GM12874 (cell line): ENCODE measurements around the gene GCSAML.

Source experiments
- TF ChIP-seq, protein P1 (sequence below): IDR thresholded peaks from 2 replicates; pipeline ENCODE4 v1.5.1; 2011; ENCODE audit warnings: low read depth, mild to moderate bottlenecking, control low read depth, low read length, moderate library complexity; ENCODE audit not compliant: insufficient read depth

The GCSAML gene

DNA sequence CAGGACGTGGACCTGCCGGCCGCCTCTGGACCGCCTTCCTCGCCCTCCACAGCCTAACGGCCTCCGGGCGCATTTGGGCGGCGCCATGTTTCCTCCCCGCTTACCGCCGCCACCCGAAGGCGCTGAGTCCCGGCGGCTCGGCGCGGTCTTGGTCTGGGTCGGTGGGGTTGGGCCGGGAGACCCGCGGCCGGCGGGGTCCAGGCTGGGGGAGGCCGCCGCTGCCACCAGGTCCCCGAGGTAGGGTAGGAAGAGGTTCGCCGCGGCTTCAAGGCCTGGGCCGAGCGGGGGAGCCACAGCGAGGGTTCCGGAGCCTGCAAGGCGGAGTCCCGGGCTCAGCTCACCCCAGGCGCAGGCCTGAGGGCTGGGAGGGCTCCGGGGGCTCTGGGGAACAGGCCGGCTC, 18.1 kb upstream of the GCSAML start:
- TF ChIP-seq, protein P1, sequence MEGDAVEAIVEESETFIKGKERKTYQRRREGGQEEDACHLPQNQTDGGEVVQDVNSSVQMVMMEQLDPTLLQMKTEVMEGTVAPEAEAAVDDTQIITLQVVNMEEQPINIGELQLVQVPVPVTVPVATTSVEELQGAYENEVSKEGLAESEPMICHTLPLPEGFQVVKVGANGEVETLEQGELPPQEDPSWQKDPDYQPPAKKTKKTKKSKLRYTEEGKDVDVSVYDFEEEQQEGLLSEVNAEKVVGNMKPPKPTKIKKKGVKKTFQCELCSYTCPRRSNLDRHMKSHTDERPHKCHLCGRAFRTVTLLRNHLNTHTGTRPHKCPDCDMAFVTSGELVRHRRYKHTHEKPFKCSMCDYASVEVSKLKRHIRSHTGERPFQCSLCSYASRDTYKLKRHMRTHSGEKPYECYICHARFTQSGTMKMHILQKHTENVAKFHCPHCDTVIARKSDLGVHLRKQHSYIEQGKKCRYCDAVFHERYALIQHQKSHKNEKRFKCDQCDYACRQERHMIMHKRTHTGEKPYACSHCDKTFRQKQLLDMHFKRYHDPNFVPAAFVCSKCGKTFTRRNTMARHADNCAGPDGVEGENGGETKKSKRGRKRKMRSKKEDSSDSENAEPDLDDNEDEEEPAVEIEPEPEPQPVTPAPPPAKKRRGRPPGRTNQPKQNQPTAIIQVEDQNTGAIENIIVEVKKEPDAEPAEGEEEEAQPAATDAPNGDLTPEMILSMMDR = no peak

DNA sequence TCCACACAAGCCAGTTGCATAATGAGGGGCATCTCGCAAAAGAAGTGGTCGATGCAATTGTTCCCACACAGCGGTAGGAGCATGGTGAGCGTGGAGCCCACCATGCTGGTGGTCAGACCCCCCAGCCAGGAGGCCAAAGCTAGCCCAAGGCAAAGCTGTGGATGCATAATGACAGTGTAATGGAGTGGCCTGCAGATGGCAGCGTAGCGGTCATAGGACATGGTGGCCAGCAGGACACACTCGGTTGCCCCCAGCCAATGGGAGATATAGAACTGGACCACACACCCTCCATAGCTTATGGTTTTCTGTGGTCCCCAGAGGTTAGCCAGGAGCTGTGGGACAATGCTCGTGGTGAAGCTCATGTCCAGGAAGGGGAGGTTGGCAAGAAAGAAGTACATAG, 17.0 kb upstream of the GCSAML start:
- TF ChIP-seq, protein P1 = 0 out of 2 replicates have a peak, but pooled peaks have one; percentile 3

DNA sequence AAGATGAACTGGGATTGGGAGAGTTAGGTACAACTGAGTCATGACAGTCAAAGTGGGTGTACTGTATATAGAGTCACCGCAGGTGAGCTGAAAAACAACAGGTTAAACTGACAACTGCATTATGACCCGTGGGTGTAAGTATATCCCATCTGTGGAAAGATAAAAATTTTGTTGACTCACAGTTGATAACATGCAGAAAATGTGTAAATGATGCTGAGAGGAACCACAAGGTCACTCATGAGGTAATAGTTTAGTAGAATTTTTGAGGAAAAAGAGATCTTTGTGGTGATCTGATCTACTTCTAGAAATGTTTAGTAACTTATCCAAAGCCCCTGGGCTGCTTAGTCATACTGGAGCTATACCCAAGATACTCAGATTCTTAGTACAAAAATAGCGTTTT, 13.5 kb upstream of the GCSAML start:
- TF ChIP-seq, protein P1 = no peak

DNA sequence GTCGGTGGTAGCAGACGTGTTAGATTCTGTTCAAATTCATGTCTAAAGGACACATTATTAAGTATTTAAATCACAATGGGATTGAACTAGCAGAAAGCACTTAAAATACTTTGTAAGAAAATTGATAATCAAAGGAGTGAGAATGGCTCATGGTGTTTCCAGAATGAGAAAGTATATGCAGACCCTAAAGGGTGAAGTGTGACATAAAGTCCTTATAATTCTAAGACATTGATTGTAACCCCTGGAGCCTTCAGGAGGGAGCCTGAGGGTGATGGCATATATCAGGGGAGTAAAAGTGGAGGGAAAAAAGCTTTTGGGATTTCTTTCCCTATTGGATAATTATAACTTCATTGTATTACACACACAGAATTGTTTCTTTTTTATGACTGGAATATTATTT, 12.6 kb upstream of the GCSAML start, which contains the start of gene OR2C3:
TSS of gene OR2C3 (minus strand) at position 101 of the 400 bp plus-strand sequence. CDS start 3,929 bp downstream, outside the sequence.
- TF ChIP-seq, protein P1 = no peak

DNA sequence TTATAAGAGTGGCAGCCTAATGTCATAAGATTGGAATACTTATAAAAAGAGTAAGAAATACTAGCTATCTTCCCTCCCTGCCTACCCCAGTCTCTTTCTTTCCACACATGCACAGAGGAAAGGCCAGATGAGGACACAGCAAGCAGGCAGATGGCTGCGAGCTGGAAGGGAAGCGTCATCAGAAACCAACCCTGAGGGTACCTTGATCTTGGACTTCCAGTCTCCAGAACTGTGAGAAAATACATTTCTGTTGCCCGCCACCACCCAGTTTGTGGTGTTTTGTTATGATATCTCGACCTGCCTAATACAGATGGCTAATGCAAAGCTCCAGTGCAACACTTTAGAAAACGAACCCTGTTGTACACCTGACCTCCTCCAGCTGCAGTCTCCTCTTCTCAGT, 10.4 kb upstream of the GCSAML start:
- TF ChIP-seq, protein P1 = no peak

DNA sequence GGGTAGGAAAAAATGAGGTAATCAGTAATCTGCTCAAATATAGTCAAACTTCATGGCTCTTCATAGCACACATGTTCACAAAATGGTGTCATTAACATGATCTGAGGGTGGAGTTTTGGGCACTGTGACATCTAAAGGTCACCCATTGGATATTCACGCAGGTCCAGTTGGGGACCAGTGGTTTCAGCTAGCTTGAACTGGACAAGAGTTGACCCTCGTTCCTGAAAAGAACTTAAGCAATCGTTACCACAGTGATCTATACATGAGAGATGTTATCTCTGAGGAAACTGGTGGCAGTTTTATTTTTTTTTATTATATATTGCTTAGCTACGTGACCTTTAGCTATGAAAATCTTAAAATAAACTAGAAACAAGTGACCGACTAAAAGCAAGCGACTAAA, 9.7 kb upstream of the GCSAML start:
- TF ChIP-seq, protein P1 = no peak

DNA sequence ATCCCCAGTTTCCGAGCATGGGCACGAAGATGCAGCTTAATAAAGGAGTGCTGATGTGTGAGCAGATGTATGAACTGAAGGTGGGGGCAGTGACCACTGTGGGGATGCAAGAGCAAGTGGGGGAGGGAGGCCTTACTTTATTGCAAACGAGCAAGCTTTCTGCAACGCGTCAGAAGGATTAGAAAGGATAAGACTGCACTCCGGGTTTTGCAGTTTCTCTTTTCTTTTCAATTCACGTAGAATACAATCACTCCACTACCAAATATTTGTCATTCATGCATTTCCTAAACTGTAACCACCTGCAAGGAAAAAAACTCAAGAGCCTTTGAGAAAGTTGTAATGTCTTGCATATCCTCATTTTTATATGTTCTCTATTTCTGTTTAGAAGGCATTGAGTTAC, 8.4 kb upstream of the GCSAML start:
- TF ChIP-seq, protein P1 = no peak
